Mesendoderm (in vitro differentiated cells): ENCODE results near the gene DNAI2.

Experiments
- DNase-seq: peaks from one replicate; pipeline ENCODE4 v3.0.0; 2013
- H2AK5ac ChIP-seq: 2 replicates; pipeline ENCODE4 v1.6.1; 2013; ENCODE audit warnings: low read length, inconsistent platforms
- H2BK120ac ChIP-seq: 2 replicates; pipeline ENCODE4 v1.6.1; 2013; ENCODE audit warnings: low read depth, mild to moderate bottlenecking, low read length, moderate library complexity, mixed read lengths
- H2BK15ac ChIP-seq: replicated peaks from 2 replicates; pipeline ENCODE4 v1.6.1; 2013; ENCODE audit warnings: low read depth, mild to moderate bottlenecking, moderate library complexity
- H2BK5ac ChIP-seq: 2 replicates; pipeline ENCODE4 v1.6.1; 2013; ENCODE audit warnings: low read length, inconsistent platforms
- H3K18ac ChIP-seq: 2 replicates; pipeline ENCODE4 v1.6.1; 2013; ENCODE audit warnings: mild to moderate bottlenecking, low read length, mixed read lengths
- H3K23ac ChIP-seq: one replicate; pipeline ENCODE4 v1.6.1; 2013; ENCODE audit warnings: low read length
- H3K27ac ChIP-seq: 2 replicates; pipeline ENCODE4 v1.5.1; 2013; ENCODE audit warnings: low read depth, mild to moderate bottlenecking, inconsistent platforms, low read length, moderate library complexity
- H3K27me3 ChIP-seq: 2 replicates; pipeline ENCODE4 v1.6.1; 2013; ENCODE audit warnings: low read length, control low read depth, mild to moderate bottlenecking, inconsistent platforms; ENCODE audit not compliant: insufficient read depth, poor library complexity
- H3K36me3 ChIP-seq: 2 replicates; pipeline ENCODE4 v1.6.1; 2013; ENCODE audit warnings: low read length, inconsistent platforms; ENCODE audit not compliant: control insufficient read depth, insufficient read depth
- H3K4ac ChIP-seq: one replicate; pipeline ENCODE4 v1.6.1; 2013; ENCODE audit warnings: low read depth, mild to moderate bottlenecking, low read length, moderate library complexity
- H3K4me1 ChIP-seq: 2 replicates; pipeline ENCODE4 v1.6.1; 2013; ENCODE audit warnings: low read depth, low read length, inconsistent platforms; ENCODE audit not compliant: control insufficient read depth
- H3K4me2 ChIP-seq: 2 replicates; pipeline ENCODE4 v1.6.1; 2013; ENCODE audit warnings: low read length
- H3K4me3 ChIP-seq: 2 replicates; pipeline ENCODE4 v1.5.1; 2013; ENCODE audit warnings: mild to moderate bottlenecking, low read length
- H3K56ac ChIP-seq: one replicate; pipeline ENCODE4 v1.6.1; 2013; ENCODE audit warnings: low read length
- H3K79me1 ChIP-seq: 2 replicates; pipeline ENCODE4 v1.6.1; 2013; ENCODE audit warnings: low read length, inconsistent platforms
- H3K79me2 ChIP-seq: 2 replicates; pipeline ENCODE4 v1.6.1; 2013; ENCODE audit warnings: mild to moderate bottlenecking, low read length; ENCODE audit not compliant: control insufficient read depth, insufficient read depth
- H3K9ac ChIP-seq: 2 replicates; pipeline ENCODE4 v1.6.1; 2013; ENCODE audit warnings: low read length, inconsistent platforms
- H4K5ac ChIP-seq: one replicate; pipeline ENCODE4 v1.6.1; 2013; ENCODE audit warnings: low read length
- H4K8ac ChIP-seq: one replicate; pipeline ENCODE4 v1.6.1; 2013; ENCODE audit warnings: low read depth, mild to moderate bottlenecking, control low read depth, low read length, moderate library complexity
- WGBS: extraction: QIAGEN DNeasy Blood & Tissue Kit; methylation state at CpG from one replicate; pipeline ENCODE4 v1.1.7; 2013; ENCODE audit warnings: low lambda C conversion rate, missing lambda C conversion rate; ENCODE audit not compliant: insufficient coverage; ENCODE audit errors: extremely low coverage; 5-methylcytosine and 5-hydroxymethylcytosine counted together

DNAI2 gene

GRCh38 chr17:74235911-74236371 lies 38.1 kb upstream of the DNAI2 start:
- no peak overlapping the region for H3K9ac ChIP-seq
- H4K5ac ChIP-seq: no peak overlapping the region
- no peak overlapping the region for H3K56ac ChIP-seq
- no peak for DNase-seq
- no peaks in the 10 kb centered on the region for H3K79me2 ChIP-seq
- H3K23ac ChIP-seq: no peak overlapping the region
- no peak overlapping the region for H3K4ac ChIP-seq
- H3K36me3 ChIP-seq: no peaks in the 10 kb centered on the region
- H3K27ac ChIP-seq: no peak overlapping the region
- no peaks in the 10 kb centered on the region for H3K27me3 ChIP-seq
- no peak overlapping the region for H2BK5ac ChIP-seq
- H3K79me1 ChIP-seq: no peaks in the 10 kb centered on the region
- WGBS: no CpG with 5 or more reads among the region's 8 CpGs
- no peak overlapping the region for H2BK120ac ChIP-seq
- no peak overlapping the region for H4K8ac ChIP-seq
- H3K4me3 ChIP-seq: no peak overlapping the region
- H3K4me1 ChIP-seq: no peaks in the 10 kb centered on the region
- H3K4me2 ChIP-seq: no peak overlapping the region
- no peak overlapping the region for H3K18ac ChIP-seq
- H2BK15ac ChIP-seq: no peak overlapping the region
- no peak overlapping the region for H2AK5ac ChIP-seq

- no peaks in the 10 kb centered on the region for H3K27me3 ChIP-seq
- H4K5ac ChIP-seq: no peak overlapping the region
- no peaks in the 10 kb centered on the region for H3K79me1 ChIP-seq
- no peak overlapping the region for H3K23ac ChIP-seq
- no peak overlapping the region for H2BK15ac ChIP-seq
- no peak overlapping the region for H2AK5ac ChIP-seq
- no peak overlapping the region for H3K27ac ChIP-seq
- H2BK120ac ChIP-seq: no peak overlapping the region
- no CpG with 5 or more reads among the region's 12 CpGs for WGBS
- H3K18ac ChIP-seq: no peak overlapping the region
- no peak overlapping the region for H3K9ac ChIP-seq
- H3K4me1 ChIP-seq: no peaks in the 10 kb centered on the region
- no peak overlapping the region for H3K4me2 ChIP-seq
- H3K56ac ChIP-seq: no peak overlapping the region
- H3K36me3 ChIP-seq: no peaks in the 10 kb centered on the region
- H3K4ac ChIP-seq: no peak overlapping the region
- no peak overlapping the region for H2BK5ac ChIP-seq
- no peak overlapping the region for H3K4me3 ChIP-seq
- H4K8ac ChIP-seq: no peak overlapping the region
- DNase-seq: no peak
- no peaks in the 10 kb centered on the region for H3K79me2 ChIP-seq
Measured at GRCh38 chr17:74237321-74237720, 36.7 kb upstream of the DNAI2 start.

- Histone ChIP-seq H3K4me2 (no peak overlapping the region), H3K23ac (no peak overlapping the region), H2BK5ac (no peak overlapping the region), H3K56ac (no peak overlapping the region), H4K8ac (no peak overlapping the region), H3K9ac (no peak overlapping the region), H3K79me2 (no peaks in the 10 kb centered on the region), H2BK15ac (no peak overlapping the region), H3K36me3 (no peaks in the 10 kb centered on the region), H4K5ac (no peak overlapping the region), H3K18ac (no peak overlapping the region), H3K27me3 (no peaks in the 10 kb centered on the region), H3K4me1 (no peaks in the 10 kb centered on the region), H3K79me1 (no peaks in the 10 kb centered on the region), H3K27ac (no peak overlapping the region), H2AK5ac (no peak overlapping the region), H2BK120ac (no peak overlapping the region), H3K4me3 (no peak overlapping the region), H3K4ac (no peak overlapping the region)
- no CpG with 5 or more reads among the region's 10 CpGs for WGBS
- DNase-seq: no peak
Measured at GRCh38 chr17:74239172-74239571, 34.9 kb upstream of the DNAI2 start.

- Histone ChIP-seq H3K27ac (no peak overlapping the region), H2BK5ac (no peak overlapping the region), H3K4ac (no peak overlapping the region), H3K18ac (no peak overlapping the region), H3K23ac (no peak overlapping the region), H3K36me3 (no peaks in the 10 kb centered on the region), H3K9ac (no peak overlapping the region), H2AK5ac (no peak overlapping the region), H3K4me2 (no peak overlapping the region), H3K27me3 (no peaks in the 10 kb centered on the region), H3K79me1 (no peaks in the 10 kb centered on the region), H3K79me2 (no peaks in the 10 kb centered on the region), H2BK15ac (no peak overlapping the region), H3K56ac (no peak overlapping the region), H4K8ac (no peak overlapping the region), H4K5ac (no peak overlapping the region), H2BK120ac (no peak overlapping the region), H3K4me3 (no peak overlapping the region), H3K4me1 (peaks cover 1% of the 10 kb centered on the region)
- no CpG with 5 or more reads among the region's 11 CpGs for WGBS
- peak; percentile 29 for DNase-seq
Measured at GRCh38 chr17:74240618-74241205, 33.3 kb upstream of the DNAI2 start.

- no peak overlapping the region for H2AK5ac ChIP-seq
- no peak overlapping the region for H2BK15ac ChIP-seq
- no peak overlapping the region for H4K8ac ChIP-seq
- no CpG with 5 or more reads among the region's 10 CpGs for WGBS
- H3K27me3 ChIP-seq: no peaks in the 10 kb centered on the region
- H3K79me1 ChIP-seq: no peaks in the 10 kb centered on the region
- H2BK5ac ChIP-seq: no peak overlapping the region
- H3K9ac ChIP-seq: no peak overlapping the region
- no peak overlapping the region for H3K23ac ChIP-seq
- H3K4ac ChIP-seq: no peak overlapping the region
- H3K4me3 ChIP-seq: no peak overlapping the region
- no peak overlapping the region for H4K5ac ChIP-seq
- no peak overlapping the region for H3K56ac ChIP-seq
- H3K4me1 ChIP-seq: peaks cover 3% of the 10 kb centered on the region
- H2BK120ac ChIP-seq: no peak overlapping the region
- H3K4me2 ChIP-seq: no peak overlapping the region
- H3K79me2 ChIP-seq: no peaks in the 10 kb centered on the region
- H3K36me3 ChIP-seq: no peaks in the 10 kb centered on the region
- no peak overlapping the region for H3K27ac ChIP-seq
- no peak overlapping the region for H3K18ac ChIP-seq
- no peak for DNase-seq
Measured at GRCh38 chr17:74241431-74241830, 32.6 kb upstream of the DNAI2 start.

GRCh38 chr17:74241847-74242246 lies 32.2 kb upstream of the DNAI2 start:
- Histone ChIP-seq H3K27me3 (no peaks in the 10 kb centered on the region), H4K8ac (no peak overlapping the region), H3K36me3 (no peaks in the 10 kb centered on the region), H3K27ac (no peak overlapping the region), H3K4ac (no peak overlapping the region), H3K9ac (no peak overlapping the region), H2AK5ac (no peak overlapping the region), H3K79me2 (no peaks in the 10 kb centered on the region), H2BK15ac (no peak overlapping the region), H3K79me1 (no peaks in the 10 kb centered on the region), H2BK5ac (no peak overlapping the region), H3K4me1 (peaks cover 3% of the 10 kb centered on the region), H4K5ac (no peak overlapping the region), H3K18ac (no peak overlapping the region), H3K56ac (no peak overlapping the region), H2BK120ac (no peak overlapping the region), H3K4me2 (no peak overlapping the region), H3K4me3 (no peak overlapping the region), H3K23ac (no peak overlapping the region)
- DNase-seq: no peak
- no CpG with 5 or more reads among the region's 2 CpGs for WGBS
